Natural killer cell (primary cell): Measurements from ENCODE around the gene ETV3. TPM values are rescaled to one million over a fixed set of nuclear protein-coding genes. Genes with fewer than 3 reads are reported as not detected.

Source experiments
- ATAC-seq, 3 donors: fragments of 150-1000 bp in 2 of 3; fragments of 200-7000 bp in 1 of 3; cut with Tn5 transposase; 1 replicate in 1 of 3; 2 replicates in 2 of 3; pipeline ENCODE4 v1.10.0; 2021; ENCODE audit warnings: mild to moderate bottlenecking in 2 of 3, moderate library complexity in 2 of 3
- DNase-seq, 2 donors: peaks; one replicate each; pipeline versions ENCODE4 v3.0.0 to v3.0.0-alpha.2; 2013 to 2021; ENCODE audit warnings: mixed read lengths in 1 of 2
- H3K27ac ChIP-seq: one replicate; pipeline ENCODE4 v1.5.1; 2013; ENCODE audit warnings: mild to moderate bottlenecking, low read length
- H3K27me3 ChIP-seq: one replicate; pipeline ENCODE4 v1.6.1; 2013; ENCODE audit warnings: low read length; ENCODE audit not compliant: control insufficient read depth, insufficient read depth
- H3K36me3 ChIP-seq: one replicate; pipeline ENCODE4 v1.6.1; 2013; ENCODE audit warnings: low read length; ENCODE audit not compliant: control insufficient read depth, insufficient read depth
- H3K4me1 ChIP-seq: one replicate; pipeline ENCODE4 v1.6.1; 2013; ENCODE audit warnings: low read length; ENCODE audit not compliant: control insufficient read depth, insufficient read depth
- H3K4me3 ChIP-seq: one replicate; pipeline ENCODE4 v1.5.1; 2013; ENCODE audit warnings: low read length
- H3K9me3 ChIP-seq: one replicate; pipeline ENCODE4 v1.6.1; 2013; ENCODE audit warnings: low read length; ENCODE audit not compliant: control insufficient read depth, insufficient read depth
- H3K27ac Mint-ChIP-seq, 2 donors: one replicate each; pipeline ENCODE4 v1.8.0; 2022; ENCODE audit warnings: mild to moderate bottlenecking in 2 of 2, mixed read lengths in 2 of 2, moderate library complexity in 1 of 2
- H3K27me3 Mint-ChIP-seq, 2 donors: one replicate each; pipeline ENCODE4 v1.8.0; 2022; ENCODE audit warnings: low read depth in 2 of 2, mixed read lengths in 2 of 2
- H3K36me3 Mint-ChIP-seq: one replicate; pipeline ENCODE4 v1.8.0; 2022; ENCODE audit warnings: mixed read lengths
- H3K4me1 Mint-ChIP-seq, 2 donors: one replicate each; pipeline ENCODE4 v1.8.0; 2022; ENCODE audit warnings: mixed read lengths in 2 of 2
- H3K4me3 Mint-ChIP-seq: one replicate; pipeline ENCODE4 v1.8.0; 2022; ENCODE audit warnings: mild to moderate bottlenecking, moderate library complexity, mixed read lengths
- H3K9me3 Mint-ChIP-seq, 2 donors: one replicate each; pipeline ENCODE4 v1.8.0; 2022; ENCODE audit warnings: mixed read lengths in 2 of 2
- CTCF ChIP-seq: fragments of 200-600 bp; IDR thresholded peaks from one replicate; pipeline ENCODE4 v1.8.0; 2022; ENCODE audit warnings: antibody characterized with exemption
- WGBS: methylation state at CpG from one replicate; pipeline ENCODE4 v1.1.7; 2013; ENCODE audit warnings: missing lambda C conversion rate; ENCODE audit not compliant: insufficient coverage; 5-methylcytosine and 5-hydroxymethylcytosine counted together
- intact Hi-C: fragments of 100-400 bp; cut with micrococcal nuclease; formaldehyde crosslinking; loops from one replicate; pipeline ENCODE4 v1.14.2; 2022
- total RNA-seq, 4 donors: library from RNA; stranded (reverse); fragments of 120-200 nt in 1 of 4; gene quantifications; one replicate each; pipeline versions ENCODE4 v1.2.3 to v1.2.4, GENCODE V29; 2013 to 2022

ETV3 gene
- total RNA-seq, 3 donors from 2014 or later (not counting 1 experiment from before 2014, with no cell fraction given), result 58.3 to 101 (median 76.6) TPM

GRCh38 chr1:157162345-157162744 is 24.1 kb upstream of the ETV3 start:
- H3K36me3 ChIP-seq, result no peaks in the 10 kb centered on the region
- H3K4me3 Mint-ChIP-seq, result no peak overlapping the region
- no peaks in the 10 kb centered on the region for H3K36me3 Mint-ChIP-seq

DNA sequence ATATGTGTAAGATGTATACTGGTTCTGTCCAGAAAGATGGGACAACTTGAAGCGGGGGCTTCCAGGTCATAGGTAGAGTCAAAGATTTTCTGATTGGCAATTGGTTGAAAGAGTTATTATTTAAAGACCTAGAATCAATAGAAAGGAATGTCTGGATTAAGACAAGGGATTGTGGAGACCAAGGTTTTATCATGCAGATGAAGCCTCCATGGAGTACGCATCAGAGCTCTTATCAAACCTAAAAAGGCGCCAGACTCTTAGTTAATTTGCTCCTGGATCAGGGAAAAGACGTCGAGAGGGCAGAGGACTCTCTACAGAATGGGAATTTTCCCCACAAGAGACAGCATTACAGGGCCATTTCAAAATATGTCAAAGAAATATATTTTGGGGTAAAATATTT is 23.7 kb upstream of the ETV3 start:
- H3K36me3 ChIP-seq, result no peaks in the 10 kb centered on the region
- H3K9me3 ChIP-seq, result no peaks in the 10 kb centered on the region
- Mint-ChIP-seq H3K27ac (no peak overlapping the region), H3K4me3 (no peak overlapping the region), H3K4me1 (peaks cover 7% of the 10 kb centered on the region in 2 donors), H3K9me3 (no peaks in the 10 kb centered on the region), H3K36me3 (no peaks in the 10 kb centered on the region), H3K27me3 (peaks cover 18 to 25% of the 10 kb centered on the region in 2 donors)
- DNase-seq, result no peak
- WGBS, result 92% methylated on average over 5 of the region's 5 CpGs
- no peak for ATAC-seq
- peaks cover 3% of the 10 kb centered on the region for H3K27me3 ChIP-seq
- H3K4me3 ChIP-seq, result no peak overlapping the region
- no peak overlapping the region for H3K27ac ChIP-seq
- intact Hi-C loops, result loop anchor here (2.0 kb wide), 1 partner anchor 327 kb away; no protein-coding TSS in a partner anchor
- no peaks in the 10 kb centered on the region for H3K4me1 ChIP-seq
- TF ChIP-seq CTCF, result no peak

More at GRCh38 chr1:157162345-157162744, 24.1 kb upstream of the ETV3 start:
- 97% methylated on average over 4 of the region's 4 CpGs for WGBS
- Histone ChIP-seq H3K4me3 (no peak overlapping the region), H3K27ac (no peak overlapping the region), H3K9me3 (no peaks in the 10 kb centered on the region), H3K27me3 (peaks cover 3% of the 10 kb centered on the region), H3K4me1 (no peaks in the 10 kb centered on the region)
- no peak for ATAC-seq
- peaks cover 18 to 23% of the 10 kb centered on the region in 2 donors for H3K27me3 Mint-ChIP-seq
- no peaks in the 10 kb centered on the region for H3K9me3 Mint-ChIP-seq
- DNase-seq, result no peak
- no peak for TF ChIP-seq CTCF
- H3K27ac Mint-ChIP-seq, result no peak overlapping the region
- intact Hi-C loops, result loop anchor here (2.0 kb wide), 1 partner anchor 326 kb away; no protein-coding TSS in a partner anchor
- peaks cover 7% of the 10 kb centered on the region in 2 donors for H3K4me1 Mint-ChIP-seq

- no peak overlapping the region for H3K4me3 Mint-ChIP-seq
- H3K4me1 ChIP-seq, result peaks cover 20% of the 10 kb centered on the region
- H3K4me3 ChIP-seq, result no peak overlapping the region
- no peak overlapping the region for H3K27ac ChIP-seq
- 77% methylated on average over 4 of the region's 4 CpGs for WGBS
- H3K27me3 ChIP-seq, result peaks cover 3% of the 10 kb centered on the region
- TF ChIP-seq CTCF, result no peak
- no peaks in the 10 kb centered on the region for H3K9me3 Mint-ChIP-seq
- no peaks in the 10 kb centered on the region for H3K36me3 ChIP-seq
- H3K36me3 Mint-ChIP-seq, result no peaks in the 10 kb centered on the region
- peaks cover 20 to 33% of the 10 kb centered on the region in 2 donors for H3K27me3 Mint-ChIP-seq
- intact Hi-C loops, result no loop called here
- H3K4me1 Mint-ChIP-seq, result peaks cover 14% of the 10 kb centered on the region in 2 donors
- no peak overlapping the region for H3K27ac Mint-ChIP-seq
- no peaks in the 10 kb centered on the region for H3K9me3 ChIP-seq
- ATAC-seq (no peak), DNase-seq (no peak)
Observed at GRCh38 chr1:157158967-157159366, 20.8 kb upstream of the ETV3 start.

DNA sequence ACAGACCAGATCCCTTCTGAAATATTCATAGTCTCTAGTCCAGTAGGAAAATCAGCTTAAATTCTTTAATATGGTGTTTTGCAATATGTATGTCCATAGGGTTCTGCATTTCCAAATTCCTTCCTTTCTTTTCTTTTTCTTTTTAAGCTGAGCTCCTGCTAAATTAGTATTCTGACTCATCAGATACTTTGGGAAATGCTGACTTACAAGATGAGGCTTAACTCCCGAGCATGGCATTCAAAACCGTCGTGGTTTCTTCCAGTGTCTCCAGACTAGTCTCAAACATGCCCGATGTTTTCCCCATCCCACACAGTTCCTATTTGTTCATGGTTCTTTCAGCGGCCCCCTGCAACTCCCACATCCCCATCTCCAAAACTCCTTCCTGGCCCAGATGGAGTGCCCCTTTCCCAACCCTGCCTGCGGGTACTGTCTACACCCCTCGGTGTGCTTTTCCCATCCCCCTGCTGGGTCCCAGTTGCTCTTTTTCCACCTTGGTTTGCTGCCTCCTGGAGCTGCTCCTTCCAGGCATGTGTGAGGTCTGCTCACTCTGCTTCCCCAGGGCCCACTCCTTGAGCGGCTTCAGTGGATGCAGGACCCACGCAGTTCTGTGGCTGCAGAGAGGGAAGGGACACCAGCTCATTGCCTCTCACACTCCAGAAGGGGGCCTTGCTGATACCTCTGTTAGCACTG is 19.5 kb upstream of the ETV3 start:
- no peak overlapping the region for H3K27ac ChIP-seq
- no peak for ATAC-seq
- H3K4me1 ChIP-seq, result peaks cover 23% of the 10 kb centered on the region
- H3K9me3 Mint-ChIP-seq, result no peaks in the 10 kb centered on the region
- no peak for TF ChIP-seq CTCF
- 86% methylated on average over 9 of the region's 9 CpGs for WGBS
- H3K4me1 Mint-ChIP-seq, result peaks cover 14 to 15% of the 10 kb centered on the region in 2 donors
- no peak overlapping the region for H3K4me3 Mint-ChIP-seq
- no peak for DNase-seq
- no peak overlapping the region for H3K27ac Mint-ChIP-seq
- no peaks in the 10 kb centered on the region for H3K27me3 ChIP-seq
- no peak overlapping the region for H3K4me3 ChIP-seq
- H3K36me3 ChIP-seq, result no peaks in the 10 kb centered on the region
- no peaks in the 10 kb centered on the region for H3K9me3 ChIP-seq
- H3K36me3 Mint-ChIP-seq, result no peaks in the 10 kb centered on the region
- intact Hi-C loops, result no loop called here
- peaks cover 12 to 33% of the 10 kb centered on the region in 2 donors for H3K27me3 Mint-ChIP-seq
